ENCODE data around the gene ONECUT2. TPM values are rescaled to one million over a fixed set of nuclear protein-coding genes. Genes with fewer than 3 reads are reported as not detected.

Gene ONECUT2
- total and polyA plus RNA-seq, 12 donors, result 0.07 to 4.6 (median 0.23) TPM; not detected in 1

DNA sequence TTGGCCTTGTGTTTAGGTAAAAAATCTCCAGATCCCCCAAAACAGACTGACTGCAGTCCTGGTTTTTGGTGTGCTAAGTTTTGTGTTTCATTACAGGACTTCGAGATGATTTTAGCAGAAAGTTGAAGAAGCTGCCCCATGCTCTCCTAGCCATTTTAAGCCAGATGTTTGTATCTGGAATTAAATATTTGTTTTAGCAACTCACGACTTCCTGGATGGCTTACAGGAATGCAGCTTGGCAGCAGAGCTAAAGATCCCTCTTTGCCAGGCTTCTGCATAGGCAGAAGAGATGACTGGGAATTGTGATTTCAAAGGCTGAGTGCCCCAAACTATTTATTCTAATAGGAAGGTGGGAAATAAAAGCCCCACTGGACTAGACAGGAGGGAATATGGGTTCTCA lies 31.1 kb downstream of the ONECUT2 start:
- no peak for DNase-seq
- Histone ChIP-seq H3K27ac (no peak overlapping the region), H3K9me3 (replicated peaks in 1 of 3) (no peaks in the 10 kb centered on the region), H3K4me3 (no peak overlapping the region), H3K4me1 (replicated peaks in 1 of 2) (no peaks in the 10 kb centered on the region), H3K27me3 (no peaks in the 10 kb centered on the region), H3K36me3 (replicated peaks in 1 of 2) (no peaks in the 10 kb centered on the region)
- WGBS, 4 donors, result 55 to 61% (median 57%) methylated on average over 2 of the region's 2 CpGs
- TF ChIP-seq CTCF (IDR thresholded peaks at IDR 0.05) (no peak), POLR2A (IDR thresholded peaks at IDR 0.05) (no peak)
- intact Hi-C loops (cut with DNase I), result no loop called here

DNA sequence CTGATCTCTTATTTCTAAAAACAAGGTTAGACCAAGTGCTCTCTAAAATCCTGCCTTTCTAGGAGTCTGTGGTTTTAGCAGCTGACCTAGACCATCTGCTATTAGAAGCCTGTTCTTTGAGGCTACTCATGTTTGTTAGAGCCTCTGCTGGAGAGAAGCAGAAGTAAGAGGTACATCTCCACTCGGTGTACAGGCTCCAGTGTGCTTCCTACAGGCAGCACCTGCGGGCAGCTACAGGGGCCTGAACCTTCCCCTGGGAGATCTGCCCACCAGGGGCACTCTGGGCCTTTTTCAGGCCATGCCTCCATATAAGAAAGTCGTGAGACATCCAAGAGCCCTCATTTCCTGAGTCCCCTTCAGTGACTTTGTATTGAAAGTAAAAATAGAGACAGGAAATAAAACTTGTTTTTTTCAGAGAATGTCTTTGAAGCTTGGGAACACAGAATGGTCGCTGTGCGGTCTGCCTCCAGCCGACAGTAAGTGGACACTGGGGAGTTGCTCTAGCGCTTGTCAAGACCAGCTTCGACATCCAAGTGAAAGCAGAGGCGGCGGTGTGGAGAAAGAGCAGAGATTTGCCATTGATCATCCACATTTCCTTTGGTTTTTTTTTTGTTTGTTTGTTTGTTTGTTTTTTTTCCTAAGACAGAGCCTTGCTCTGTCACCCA lies 31.7 kb downstream of the ONECUT2 start:
- Histone ChIP-seq H3K4me3 (no peak overlapping the region), H3K27me3 (no peaks in the 10 kb centered on the region), H3K36me3 (replicated peaks in 1 of 2) (no peaks in the 10 kb centered on the region), H3K9me3 (replicated peaks in 1 of 3) (no peaks in the 10 kb centered on the region), H3K27ac (no peak overlapping the region), H3K4me1 (replicated peaks in 1 of 2) (no peaks in the 10 kb centered on the region)
- DNase-seq, result peak in 1 of 7 donors; percentile 20
- no peak for TF ChIP-seq CTCF (IDR thresholded peaks at IDR 0.05)
- no peak for TF ChIP-seq POLR2A (IDR thresholded peaks at IDR 0.05)
- 64 to 68% (median 66%) methylated on average over 10 of the region's 10 CpGs for WGBS, 4 donors
- intact Hi-C loops (cut with DNase I), result no loop called here

- WGBS, 4 donors, result 36 to 63% (median 54%) methylated on average over 2 to 3 of the region's 3 CpGs
- intact Hi-C loops (cut with DNase I), result no loop called here
- H3K9me3 ChIP-seq (replicated peaks in 1 of 3), result no peaks in the 10 kb centered on the region
- H3K36me3 ChIP-seq (replicated peaks in 1 of 2), result no peaks in the 10 kb centered on the region
- TF ChIP-seq POLR2A (IDR thresholded peaks at IDR 0.05) (no peak), CTCF (IDR thresholded peaks at IDR 0.05) (no peak)
- H3K4me3 ChIP-seq, result no peak overlapping the region
- DNase-seq, result no peak
- no peak overlapping the region for H3K27ac ChIP-seq
- no peaks in the 10 kb centered on the region for H3K27me3 ChIP-seq
- no peaks in the 10 kb centered on the region for H3K4me1 ChIP-seq (replicated peaks in 1 of 2)
These were observed 34.7 kb downstream of the ONECUT2 start for GRCh38 chr18:57469884-57470283.

DNA sequence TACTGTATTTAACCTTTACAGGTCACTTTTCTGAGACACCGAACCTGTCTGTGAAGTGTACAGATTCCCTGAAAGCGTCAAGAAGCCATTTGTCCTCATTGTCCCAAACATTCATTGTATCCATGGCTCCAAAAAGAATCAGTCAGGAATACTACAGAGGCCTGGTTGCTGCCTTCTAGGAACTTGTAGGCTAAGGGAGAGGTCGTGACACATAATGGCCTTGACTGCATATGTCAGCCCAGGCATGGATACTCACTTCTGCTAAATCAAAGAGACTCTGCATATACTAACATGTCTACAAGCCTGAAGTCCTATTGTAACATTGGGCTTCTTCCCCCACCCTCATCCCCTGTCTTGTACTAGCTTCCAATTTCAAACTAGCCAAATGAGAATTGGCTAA lies 40.2 kb downstream of the ONECUT2 start:
- no peaks in the 10 kb centered on the region for H3K9me3 ChIP-seq (replicated peaks in 1 of 3)
- H3K27ac ChIP-seq, result no peak overlapping the region
- no peaks in the 10 kb centered on the region for H3K27me3 ChIP-seq
- no peaks in the 10 kb centered on the region for H3K4me1 ChIP-seq (replicated peaks in 1 of 2)
- WGBS, 4 donors, result 79 to 83% (median 82%) methylated on average over 3 of the region's 3 CpGs
- H3K36me3 ChIP-seq (replicated peaks in 1 of 2), result no peaks in the 10 kb centered on the region
- H3K4me3 ChIP-seq, result no peak overlapping the region
- intact Hi-C loops (cut with DNase I), result no loop called here
- DNase-seq, result no peak
- TF ChIP-seq CTCF (IDR thresholded peaks at IDR 0.05) (no peak), POLR2A (IDR thresholded peaks at IDR 0.05) (no peak)
